Measurements from ENCODE around the gene ACTR3. TPM values are rescaled to one million over a fixed set of nuclear protein-coding genes. Genes with fewer than 3 reads are reported as not detected.

Gene ACTR3
- total RNA-seq, 1 donor from 2014 or later: 495 TPM

DNA sequence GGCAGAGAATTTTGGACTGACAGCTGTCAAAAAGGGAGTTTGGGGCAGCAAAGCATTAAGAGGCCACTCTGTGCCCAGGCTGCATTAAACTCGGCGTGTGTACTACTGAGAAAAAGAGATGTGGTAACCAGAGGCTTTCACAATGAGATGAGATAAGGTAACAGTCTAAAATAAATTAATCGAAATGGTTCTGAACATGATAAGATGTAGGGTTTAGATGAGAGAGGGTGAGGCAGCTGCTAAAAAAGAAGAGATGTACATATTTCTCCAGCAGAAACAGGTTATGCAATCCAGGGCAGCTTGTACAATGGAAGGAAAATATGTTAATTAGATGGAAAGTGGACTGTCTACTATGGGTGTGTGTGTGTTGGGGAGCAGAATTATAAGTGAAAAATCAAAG, 39.2 kb upstream of the ACTR3 start:
- Mint-ChIP-seq H3K9me3 (ENCODE audit: unreplicated experiment) (peaks cover 7% of the 10 kb centered on the region), H3K27me3 (ENCODE audit: low read depth, unreplicated experiment) (no peaks in the 10 kb centered on the region), H3K27ac (ENCODE audit: unreplicated experiment) (no peak overlapping the region), H3K4me3 (ENCODE audit: unreplicated experiment) (no peak overlapping the region), H3K36me3 (ENCODE audit: low read depth, unreplicated experiment) (peaks cover 2% of the 10 kb centered on the region), H3K4me1 (ENCODE audit: low read depth, unreplicated experiment) (no peaks in the 10 kb centered on the region)
- Histone ChIP-seq H3K27me3 (ENCODE audit: insufficient read depth, low read length) (no peaks in the 10 kb centered on the region), H3K36me3 (ENCODE audit: insufficient read depth, low read length) (no peaks in the 10 kb centered on the region), H3K9ac (ENCODE audit: low read length) (no peak overlapping the region), H3K27ac (ENCODE audit: low read depth, low read length) (no peak overlapping the region), H4K20me1 (ENCODE audit: insufficient read depth, low read length) (no peaks in the 10 kb centered on the region), H3K4me2 (ENCODE audit: low read length) (no peak overlapping the region), H3K4me1 (ENCODE audit: insufficient read depth, low read length) (peaks cover 4% of the 10 kb centered on the region), H3K9me3 (ENCODE audit: insufficient read depth, low read depth, low read length) (no peaks in the 10 kb centered on the region), H2AFZ (ENCODE audit: low read depth, low read length) (no peak overlapping the region), H3K79me2 (ENCODE audit: insufficient read depth, low read length) (no peaks in the 10 kb centered on the region), H3K4me3 (ENCODE audit: insufficient read depth, low read depth, low read length) (no peak overlapping the region)
- DNase-seq (ENCODE audit: low read depth) (no peak), FAIRE-seq (no peak)
- TF ChIP-seq EZH2 (IDR thresholded peaks at IDR 0.05; ENCODE audit: insufficient read depth, low read length): no peak
- TF ChIP-seq CTCF (IDR thresholded peaks at IDR 0.05; ENCODE audit: insufficient read depth, low read depth, low read length): no peak

- H3K79me2 ChIP-seq (ENCODE audit: insufficient read depth, low read length): no peaks in the 10 kb centered on the region
- no peaks in the 10 kb centered on the region for H3K27me3 Mint-ChIP-seq (ENCODE audit: low read depth, unreplicated experiment)
- no peaks in the 10 kb centered on the region for H3K4me1 Mint-ChIP-seq (ENCODE audit: low read depth, unreplicated experiment)
- H3K4me3 Mint-ChIP-seq (ENCODE audit: unreplicated experiment): no peak overlapping the region
- H3K36me3 Mint-ChIP-seq (ENCODE audit: low read depth, unreplicated experiment): no peaks in the 10 kb centered on the region
- no peak overlapping the region for H3K27ac Mint-ChIP-seq (ENCODE audit: unreplicated experiment)
- H3K4me2 ChIP-seq (ENCODE audit: low read length): no peak overlapping the region
- H4K20me1 ChIP-seq (ENCODE audit: insufficient read depth, low read length): no peaks in the 10 kb centered on the region
- H3K4me3 ChIP-seq (ENCODE audit: insufficient read depth, low read depth, low read length): no peak overlapping the region
- no peaks in the 10 kb centered on the region for H3K27me3 ChIP-seq (ENCODE audit: insufficient read depth, low read length)
- peaks cover 4% of the 10 kb centered on the region for H3K9me3 Mint-ChIP-seq (ENCODE audit: unreplicated experiment)
- H3K36me3 ChIP-seq (ENCODE audit: insufficient read depth, low read length): no peaks in the 10 kb centered on the region
- peak; percentile 75 for DNase-seq (ENCODE audit: low read depth)
- FAIRE-seq: no peak
- H3K4me1 ChIP-seq (ENCODE audit: insufficient read depth, low read length): peaks cover 4% of the 10 kb centered on the region
- TF ChIP-seq CTCF (IDR thresholded peaks at IDR 0.05; ENCODE audit: insufficient read depth, low read depth, low read length) (no peak), EZH2 (IDR thresholded peaks at IDR 0.05; ENCODE audit: insufficient read depth, low read length) (no peak)
- H2AFZ ChIP-seq (ENCODE audit: low read depth, low read length): no peak overlapping the region
- no peak overlapping the region for H3K27ac ChIP-seq (ENCODE audit: low read depth, low read length)
- H3K9ac ChIP-seq (ENCODE audit: low read length): no peak overlapping the region
- H3K9me3 ChIP-seq (ENCODE audit: insufficient read depth, low read depth, low read length): no peaks in the 10 kb centered on the region
Observed at GRCh38 chr2:113851640-113852039, 38.2 kb upstream of the ACTR3 start.

DNA sequence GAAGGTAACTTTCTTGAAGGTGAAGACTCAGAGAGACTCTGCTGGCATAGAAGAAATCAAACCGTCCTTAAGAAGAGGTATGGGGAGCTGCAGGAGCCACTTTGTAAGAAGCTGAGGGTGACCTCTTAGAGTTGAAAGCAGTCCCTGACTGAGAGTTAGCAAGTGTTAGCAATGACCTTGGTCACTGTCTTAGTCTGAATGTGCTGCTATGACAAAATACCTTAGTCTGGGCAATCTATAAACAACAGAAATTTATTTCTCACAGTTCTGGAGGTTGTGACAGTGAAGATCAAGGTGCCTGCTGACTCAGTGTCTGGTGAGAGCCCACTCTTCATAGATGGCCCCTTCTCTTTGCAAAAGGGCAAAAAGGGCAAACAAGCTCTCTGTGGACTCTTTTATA, 35.7 kb upstream of the ACTR3 start:
- H3K9me3 Mint-ChIP-seq (ENCODE audit: unreplicated experiment): peaks cover 2% of the 10 kb centered on the region
- no peaks in the 10 kb centered on the region for H3K36me3 Mint-ChIP-seq (ENCODE audit: low read depth, unreplicated experiment)
- Histone ChIP-seq H3K9ac (ENCODE audit: low read length) (no peak overlapping the region), H3K4me1 (ENCODE audit: insufficient read depth, low read length) (peaks cover 4% of the 10 kb centered on the region), H3K4me2 (ENCODE audit: low read length) (no peak overlapping the region), H3K36me3 (ENCODE audit: insufficient read depth, low read length) (no peaks in the 10 kb centered on the region), H2AFZ (ENCODE audit: low read depth, low read length) (no peak overlapping the region), H3K79me2 (ENCODE audit: insufficient read depth, low read length) (no peaks in the 10 kb centered on the region), H3K4me3 (ENCODE audit: insufficient read depth, low read depth, low read length) (no peak overlapping the region), H4K20me1 (ENCODE audit: insufficient read depth, low read length) (no peaks in the 10 kb centered on the region), H3K27me3 (ENCODE audit: insufficient read depth, low read length) (no peaks in the 10 kb centered on the region), H3K27ac (ENCODE audit: low read depth, low read length) (no peak overlapping the region), H3K9me3 (ENCODE audit: insufficient read depth, low read depth, low read length) (no peaks in the 10 kb centered on the region)
- DNase-seq (ENCODE audit: low read depth): no peak
- peaks cover 7% of the 10 kb centered on the region for H3K4me1 Mint-ChIP-seq (ENCODE audit: low read depth, unreplicated experiment)
- no peaks in the 10 kb centered on the region for H3K27me3 Mint-ChIP-seq (ENCODE audit: low read depth, unreplicated experiment)
- no peak overlapping the region for H3K4me3 Mint-ChIP-seq (ENCODE audit: unreplicated experiment)
- no peak for FAIRE-seq
- TF ChIP-seq EZH2 (IDR thresholded peaks at IDR 0.05; ENCODE audit: insufficient read depth, low read length): no peak
- H3K27ac Mint-ChIP-seq (ENCODE audit: unreplicated experiment): no peak overlapping the region
